Measurements from ENCODE around the gene SPTLC3. TPM values are rescaled to one million over a fixed set of nuclear protein-coding genes. Genes with fewer than 3 reads are reported as not detected.

Gene SPTLC3
- total and polyA plus RNA-seq, 2 of the 13 experiments (the other 11 are each of a cell fraction or from before 2014, with no cell fraction given) = 20.5 to 95.6 TPM

DNA sequence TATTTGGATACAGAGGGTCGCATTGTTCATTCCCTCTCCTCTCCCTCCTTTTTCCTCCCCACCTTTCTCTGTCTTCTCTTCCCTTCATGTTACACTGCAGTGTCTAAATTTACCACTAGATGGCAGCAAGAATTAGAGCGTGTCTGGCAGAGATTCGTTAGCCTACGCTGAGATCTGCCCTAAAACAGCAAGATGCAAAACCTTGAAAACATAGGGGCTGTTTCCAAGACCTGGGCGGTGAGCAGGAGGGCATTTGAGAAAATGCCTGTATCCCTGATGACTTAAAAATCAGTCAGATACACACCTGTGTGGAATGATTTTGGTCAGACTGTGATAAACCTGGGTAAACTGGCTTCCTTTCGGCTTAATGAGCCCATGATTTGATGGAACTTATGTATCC is 110.8 kb downstream of the SPTLC3 start (continued):
- no peak for TF ChIP-seq RAD51 (IDR thresholded peaks at IDR 0.05; ENCODE audit: borderline replicate concordance)
- no peak for TF ChIP-seq CREB1 (IDR thresholded peaks at IDR 0.05)
- no peak for TF ChIP-seq CREB1 (CRISPR knock-in tag; IDR thresholded peaks at IDR 0.05)
- TF ChIP-seq, protein P1, sequence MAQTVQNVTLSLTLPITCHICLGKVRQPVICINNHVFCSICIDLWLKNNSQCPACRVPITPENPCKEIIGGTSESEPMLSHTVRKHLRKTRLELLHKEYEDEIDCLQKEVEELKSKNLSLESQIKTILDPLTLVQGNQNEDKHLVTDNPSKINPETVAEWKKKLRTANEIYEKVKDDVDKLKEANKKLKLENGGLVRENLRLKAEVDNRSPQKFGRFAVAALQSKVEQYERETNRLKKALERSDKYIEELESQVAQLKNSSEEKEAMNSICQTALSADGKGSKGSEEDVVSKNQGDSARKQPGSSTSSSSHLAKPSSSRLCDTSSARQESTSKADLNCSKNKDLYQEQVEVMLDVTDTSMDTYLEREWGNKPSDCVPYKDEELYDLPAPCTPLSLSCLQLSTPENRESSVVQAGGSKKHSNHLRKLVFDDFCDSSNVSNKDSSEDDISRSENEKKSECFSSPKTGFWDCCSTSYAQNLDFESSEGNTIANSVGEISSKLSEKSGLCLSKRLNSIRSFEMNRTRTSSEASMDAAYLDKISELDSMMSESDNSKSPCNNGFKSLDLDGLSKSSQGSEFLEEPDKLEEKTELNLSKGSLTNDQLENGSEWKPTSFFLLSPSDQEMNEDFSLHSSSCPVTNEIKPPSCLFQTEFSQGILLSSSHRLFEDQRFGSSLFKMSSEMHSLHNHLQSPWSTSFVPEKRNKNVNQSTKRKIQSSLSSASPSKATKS (CRISPR knock-in tag; IDR thresholded peaks at IDR 0.05) = no peak
- TF ChIP-seq NFATC3 (CRISPR knock-in tag; IDR thresholded peaks at IDR 0.05) = no peak
- no peak for TF ChIP-seq TCF12 (IDR thresholded peaks at IDR 0.05)
- no peak for TF ChIP-seq TCF12 (CRISPR knock-in tag; IDR thresholded peaks at IDR 0.05)
- TF ChIP-seq, protein P2, sequence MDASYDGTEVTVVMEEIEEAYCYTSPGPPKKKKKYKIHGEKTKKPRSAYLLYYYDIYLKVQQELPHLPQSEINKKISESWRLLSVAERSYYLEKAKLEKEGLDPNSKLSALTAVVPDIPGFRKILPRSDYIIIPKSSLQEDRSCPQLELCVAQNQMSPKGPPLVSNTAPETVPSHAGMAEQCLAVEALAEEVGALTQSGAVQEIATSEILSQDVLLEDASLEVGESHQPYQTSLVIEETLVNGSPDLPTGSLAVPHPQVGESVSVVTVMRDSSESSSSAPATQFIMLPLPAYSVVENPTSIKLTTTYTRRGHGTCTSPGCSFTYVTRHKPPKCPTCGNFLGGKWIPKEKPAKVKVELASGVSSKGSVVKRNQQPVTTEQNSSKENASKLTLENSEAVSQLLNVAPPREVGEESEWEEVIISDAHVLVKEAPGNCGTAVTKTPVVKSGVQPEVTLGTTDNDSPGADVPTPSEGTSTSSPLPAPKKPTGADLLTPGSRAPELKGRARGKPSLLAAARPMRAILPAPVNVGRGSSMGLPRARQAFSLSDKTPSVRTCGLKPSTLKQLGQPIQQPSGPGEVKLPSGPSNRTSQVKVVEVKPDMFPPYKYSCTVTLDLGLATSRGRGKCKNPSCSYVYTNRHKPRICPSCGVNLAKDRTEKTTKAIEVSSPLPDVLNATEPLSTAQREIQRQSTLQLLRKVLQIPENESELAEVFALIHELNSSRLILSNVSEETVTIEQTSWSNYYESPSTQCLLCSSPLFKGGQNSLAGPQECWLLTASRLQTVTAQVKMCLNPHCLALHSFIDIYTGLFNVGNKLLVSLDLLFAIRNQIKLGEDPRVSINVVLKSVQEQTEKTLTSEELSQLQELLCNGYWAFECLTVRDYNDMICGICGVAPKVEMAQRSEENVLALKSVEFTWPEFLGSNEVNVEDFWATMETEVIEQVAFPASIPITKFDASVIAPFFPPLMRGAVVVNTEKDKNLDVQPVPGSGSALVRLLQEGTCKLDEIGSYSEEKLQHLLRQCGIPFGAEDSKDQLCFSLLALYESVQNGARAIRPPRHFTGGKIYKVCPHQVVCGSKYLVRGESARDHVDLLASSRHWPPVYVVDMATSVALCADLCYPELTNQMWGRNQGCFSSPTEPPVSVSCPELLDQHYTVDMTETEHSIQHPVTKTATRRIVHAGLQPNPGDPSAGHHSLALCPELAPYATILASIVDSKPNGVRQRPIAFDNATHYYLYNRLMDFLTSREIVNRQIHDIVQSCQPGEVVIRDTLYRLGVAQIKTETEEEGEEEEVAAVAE (CRISPR knock-in tag; IDR thresholded peaks at IDR 0.05; ENCODE audit: borderline replicate concordance) = 0 out of 2 replicates have a peak, but pooled peaks have one; percentile 60
- TF ChIP-seq ZNF788 (CRISPR knock-in tag; IDR thresholded peaks at IDR 0.05; ENCODE audit: borderline replicate concordance) = no peak
- no peak for TF ChIP-seq FOXC1 (CRISPR knock-in tag; IDR thresholded peaks at IDR 0.05; ENCODE audit: borderline replicate concordance)
- TF ChIP-seq PITX1 (CRISPR knock-in tag; IDR thresholded peaks at IDR 0.05) = 0 out of 2 replicates have a peak, but pooled peaks have one; percentile 23
- no peak for TF ChIP-seq ZC3H13 (CRISPR knock-in tag; IDR thresholded peaks at IDR 0.05)
- TF ChIP-seq RFXANK (CRISPR knock-in tag; IDR thresholded peaks at IDR 0.05) = 0 out of 2 replicates have a peak, but pooled peaks have one; percentile 41
- peak; percentile 83; the same call in 1 of the 2 replicates for TF ChIP-seq KLF11 (CRISPR knock-in tag; IDR thresholded peaks at IDR 0.05)
- TF ChIP-seq, protein P3, sequence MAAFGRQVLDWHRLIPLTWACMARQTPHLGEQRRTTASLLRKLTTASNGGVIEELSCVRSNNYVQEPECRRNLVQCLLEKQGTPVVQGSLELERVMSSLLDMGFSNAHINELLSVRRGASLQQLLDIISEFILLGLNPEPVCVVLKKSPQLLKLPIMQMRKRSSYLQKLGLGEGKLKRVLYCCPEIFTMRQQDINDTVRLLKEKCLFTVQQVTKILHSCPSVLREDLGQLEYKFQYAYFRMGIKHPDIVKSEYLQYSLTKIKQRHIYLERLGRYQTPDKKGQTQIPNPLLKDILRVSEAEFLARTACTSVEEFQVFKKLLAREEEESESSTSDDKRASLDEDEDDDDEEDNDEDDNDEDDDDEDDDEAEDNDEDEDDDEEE (CRISPR knock-in tag; IDR thresholded peaks at IDR 0.05) = no peak
- no peak for TF ChIP-seq GFI1 (CRISPR knock-in tag; IDR thresholded peaks at IDR 0.05; ENCODE audit: borderline replicate concordance)
- TF ChIP-seq MAF1 (CRISPR knock-in tag; IDR thresholded peaks at IDR 0.05; ENCODE audit: borderline replicate concordance) = no peak
- TF ChIP-seq, protein P4, sequence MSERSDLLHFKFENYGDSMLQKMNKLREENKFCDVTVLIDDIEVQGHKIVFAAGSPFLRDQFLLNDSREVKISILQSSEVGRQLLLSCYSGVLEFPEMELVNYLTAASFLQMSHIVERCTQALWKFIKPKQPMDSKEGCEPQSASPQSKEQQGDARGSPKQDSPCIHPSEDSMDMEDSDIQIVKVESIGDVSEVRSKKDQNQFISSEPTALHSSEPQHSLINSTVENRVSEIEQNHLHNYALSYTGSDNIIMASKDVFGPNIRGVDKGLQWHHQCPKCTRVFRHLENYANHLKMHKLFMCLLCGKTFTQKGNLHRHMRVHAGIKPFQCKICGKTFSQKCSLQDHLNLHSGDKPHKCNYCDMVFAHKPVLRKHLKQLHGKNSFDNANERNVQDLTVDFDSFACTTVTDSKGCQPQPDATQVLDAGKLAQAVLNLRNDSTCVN (CRISPR knock-in tag; IDR thresholded peaks at IDR 0.05; ENCODE audit: borderline replicate concordance) = no peak
- TF ChIP-seq STAG1 (CRISPR knock-in tag; IDR thresholded peaks at IDR 0.05) = peak; percentile 98
- TF ChIP-seq, protein P5, sequence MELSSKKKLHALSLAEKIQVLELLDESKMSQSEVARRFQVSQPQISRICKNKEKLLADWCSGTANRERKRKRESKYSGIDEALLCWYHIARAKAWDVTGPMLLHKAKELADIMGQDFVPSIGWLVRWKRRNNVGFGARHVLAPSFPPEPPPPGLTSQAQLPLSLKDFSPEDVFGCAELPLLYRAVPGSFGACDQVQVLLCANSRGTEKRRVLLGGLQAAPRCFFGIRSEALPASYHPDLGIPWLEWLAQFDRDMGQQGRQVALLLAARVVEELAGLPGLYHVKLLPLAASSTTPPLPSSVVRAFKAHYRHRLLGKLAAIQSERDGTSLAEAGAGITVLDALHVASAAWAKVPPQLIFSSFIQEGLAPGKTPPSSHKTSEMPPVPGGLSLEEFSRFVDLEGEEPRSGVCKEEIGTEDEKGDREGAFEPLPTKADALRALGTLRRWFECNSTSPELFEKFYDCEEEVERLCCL (CRISPR knock-in tag; IDR thresholded peaks at IDR 0.05; ENCODE audit: borderline replicate concordance) = no peak
- peak; percentile 51; the same call in 1 of the 2 replicates for TF ChIP-seq THAP11 (CRISPR knock-in tag; IDR thresholded peaks at IDR 0.05)
- TF ChIP-seq IKZF1 (IDR thresholded peaks at IDR 0.05) = no peak
